ENCODE data around the gene TMEM14C.

TMEM14C gene

GRCh38 chr6:10759884-10760329 lies 37.0 kb downstream of the TMEM14C start:
- DNase-seq (ENCODE audit: low read depth in 2 of 3, low spot score in 2 of 3) = no peak

- DNase-seq (ENCODE audit: low read depth in 2 of 3, low spot score in 2 of 3) = no peak
Measured at GRCh38 chr6:10763006-10763405, 40.1 kb downstream of the TMEM14C start.

- DNase-seq (ENCODE audit: low read depth in 2 of 3, low spot score in 2 of 3) = no peak
Measured at GRCh38 chr6:10769419-10769818, 46.5 kb downstream of the TMEM14C start.

- DNase-seq (ENCODE audit: low read depth in 2 of 3, low spot score in 2 of 3) = no peak
Measured at GRCh38 chr6:10771371-10771894, 48.6 kb downstream of the TMEM14C start.

GRCh38 chr6:10778230-10778629 lies 55.4 kb downstream of the TMEM14C start:
- DNase-seq (ENCODE audit: low read depth in 2 of 3, low spot score in 2 of 3) = no peak

- no peak for DNase-seq (ENCODE audit: low read depth in 2 of 3, low spot score in 2 of 3)
Measured at GRCh38 chr6:10779076-10779475, 56.2 kb downstream of the TMEM14C start.

All from activated CD8-positive, alpha-beta memory T cell treated with anti-CD3 and anti-CD28 coated beads for 48 hours (primary cell).